PC-9 (cell line): ENCODE measurements around the gene OSCP1. TPM values are rescaled to one million over a fixed set of nuclear protein-coding genes. Genes with fewer than 3 reads are reported as not detected.

Source experiments
- BruUV-seq: library from RNA; stranded (reverse); fragments of 400-500 nt; replicated peaks from 2 replicates; lab custom pipeline; 2021; lab: Mats Ljungman, UMichigan
- CTCF ChIA-PET: fragments of 300-600 bp; sonication (Branson Sonifier 250); formaldehyde crosslinking; loops from one replicate; lab custom pipeline; 2022; ENCODE audit warnings: antibody characterized with exemption; lab: Charles Lee
- POLR2A ChIA-PET: fragments of 300-600 bp; sonication (Branson Sonifier 250); formaldehyde crosslinking; loops from one replicate; lab custom pipeline; 2022; ENCODE audit warnings: antibody characterized with exemption; ENCODE audit not compliant: unreplicated experiment; lab: Charles Lee
- DNase-seq, 2 experiments: peaks; one replicate each; pipeline versions ENCODE4 v3.0.0 to v3.0.0-alpha.2; 2015 to 2022; ENCODE audit warnings: mixed read lengths in 1 of 2
- H2AFZ ChIP-seq: fragments of 200-600 bp; sonication (generic); 2 replicates; pipeline ENCODE4 v1.8.1; 2017; ENCODE audit warnings: antibody characterized with exemption
- H3F3A ChIP-seq: fragments of 200-600 bp; sonication (generic); 2 replicates; pipeline ENCODE4 v1.8.1; 2017; ENCODE audit warnings: antibody characterized with exemption, mild to moderate bottlenecking, low read depth; ENCODE audit not compliant: insufficient read depth
- H3K27ac ChIP-seq: fragments of 200-600 bp; sonication (generic); 2 replicates; pipeline ENCODE4 v1.6.1; 2016; ENCODE audit warnings: mixed run types
- H3K27me3 ChIP-seq: fragments of 200-600 bp; sonication (generic); 2 replicates; pipeline ENCODE4 v1.6.1; 2016; ENCODE audit warnings: low read depth, mixed run types; ENCODE audit not compliant: insufficient read depth
- H3K36me3 ChIP-seq: fragments of 200-600 bp; sonication (generic); 2 replicates; pipeline ENCODE4 v1.6.1; 2016; ENCODE audit warnings: low read depth, mixed run types
- H3K4me1 ChIP-seq: fragments of 200-600 bp; sonication (generic); replicated peaks from 2 replicates; pipeline ENCODE4 v1.6.1; 2016; ENCODE audit warnings: mixed run types; ENCODE audit not compliant: insufficient read depth
- H3K4me2 ChIP-seq: fragments of 200-600 bp; sonication (generic); 2 replicates; pipeline ENCODE4 v1.6.1; 2017; ENCODE audit warnings: mixed run types
- H3K4me3 ChIP-seq: fragments of 200-600 bp; sonication (generic); 2 replicates; pipeline ENCODE4 v1.6.1; 2016; ENCODE audit warnings: mixed run types
- H3K79me2 ChIP-seq: fragments of 200-600 bp; sonication (generic); 2 replicates; pipeline ENCODE4 v1.6.1; 2017; ENCODE audit warnings: low read depth, mixed run types
- H3K9me2 ChIP-seq: fragments of 200-600 bp; sonication (generic); 2 replicates; pipeline ENCODE4 v1.8.1; 2017; ENCODE audit warnings: mild to moderate bottlenecking; ENCODE audit not compliant: insufficient read depth
- H3K9me3 ChIP-seq: fragments of 200-600 bp; sonication (generic); 2 replicates; pipeline ENCODE4 v1.8.1; 2016; ENCODE audit warnings: low read depth; ENCODE audit not compliant: insufficient read depth
- H4K20me1 ChIP-seq: fragments of 200-600 bp; sonication (generic); 2 replicates; pipeline ENCODE4 v1.8.1; 2017; ENCODE audit not compliant: insufficient read depth
- EZH2 ChIP-seq: fragments of 200-600 bp; sonication (generic); IDR thresholded peaks from 2 replicates; pipeline ENCODE4 v1.8.0; 2017; ENCODE audit warnings: antibody characterized with exemption, low read depth
- intact Hi-C: fragments of 100-400 bp; cut with micrococcal nuclease; formaldehyde crosslinking; loops from one replicate; pipeline ENCODE4 v1.10.0; 2022; ENCODE audit not compliant: unreplicated experiment
- total RNA-seq: library from RNA; stranded (reverse); gene quantifications from 2 replicates; pipeline ENCODE4 v1.2.3, GENCODE V29; 2021
- TF ChIP-seq, protein P1 (sequence below): fragments of 200-600 bp; sonication (generic); conservative IDR thresholded peaks from 2 replicates; pipeline ENCODE4 v1.6.1; 2017; ENCODE audit warnings: mixed run types, antibody characterized with exemption, mild to moderate bottlenecking, moderate library complexity

OSCP1 gene
- total RNA-seq, 1 experiment from 2014 or later: 25.7 TPM

DNA sequence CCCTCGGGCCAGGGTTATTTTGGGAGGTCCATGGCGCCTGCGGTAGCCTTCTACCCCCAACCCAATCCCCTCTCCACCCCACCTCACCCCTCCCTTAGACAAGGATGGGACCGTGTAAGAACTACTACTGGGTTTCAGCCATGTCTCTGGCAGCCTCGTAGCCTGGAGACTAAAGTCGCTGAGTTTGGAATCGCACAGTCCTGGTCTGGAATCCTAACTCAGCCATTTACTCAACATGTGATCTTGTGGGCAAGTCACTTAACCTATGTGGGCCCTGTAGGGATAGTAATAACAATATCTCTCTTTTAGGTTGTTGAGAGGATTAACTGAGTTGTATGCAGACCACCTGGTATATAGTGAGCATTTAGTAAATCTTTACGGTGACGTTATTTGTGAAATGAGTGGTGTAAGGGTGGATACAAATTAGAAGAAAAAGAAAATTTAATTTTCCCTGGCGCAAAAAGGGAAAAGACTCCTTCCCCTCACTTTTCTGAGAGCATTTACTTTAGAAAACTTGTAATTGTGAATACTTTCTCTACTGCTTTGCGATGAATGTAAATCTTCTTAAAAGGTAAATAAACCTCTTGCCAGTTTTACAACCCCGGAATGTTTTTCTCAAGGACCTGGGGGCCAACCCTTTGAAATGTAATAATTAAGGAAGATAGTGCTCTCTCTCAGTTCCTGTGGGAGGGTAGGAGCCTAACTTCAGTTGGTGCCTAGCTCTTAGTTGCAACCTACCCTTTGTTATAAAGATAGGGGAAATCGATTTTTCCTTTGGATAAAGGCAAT is 14.5 kb upstream of the OSCP1 start:
- H3K27me3 ChIP-seq: no peaks in the 10 kb centered on the region
- H3K36me3 ChIP-seq: peaks cover 21% of the 10 kb centered on the region; the same call in 1 of the 2 replicates
- peaks cover 22% of the 10 kb centered on the region for H3K79me2 ChIP-seq
- TSS peak; percentile 97 for BruUV-seq
- no peak for TF ChIP-seq EZH2
- TF ChIP-seq, protein P1, sequence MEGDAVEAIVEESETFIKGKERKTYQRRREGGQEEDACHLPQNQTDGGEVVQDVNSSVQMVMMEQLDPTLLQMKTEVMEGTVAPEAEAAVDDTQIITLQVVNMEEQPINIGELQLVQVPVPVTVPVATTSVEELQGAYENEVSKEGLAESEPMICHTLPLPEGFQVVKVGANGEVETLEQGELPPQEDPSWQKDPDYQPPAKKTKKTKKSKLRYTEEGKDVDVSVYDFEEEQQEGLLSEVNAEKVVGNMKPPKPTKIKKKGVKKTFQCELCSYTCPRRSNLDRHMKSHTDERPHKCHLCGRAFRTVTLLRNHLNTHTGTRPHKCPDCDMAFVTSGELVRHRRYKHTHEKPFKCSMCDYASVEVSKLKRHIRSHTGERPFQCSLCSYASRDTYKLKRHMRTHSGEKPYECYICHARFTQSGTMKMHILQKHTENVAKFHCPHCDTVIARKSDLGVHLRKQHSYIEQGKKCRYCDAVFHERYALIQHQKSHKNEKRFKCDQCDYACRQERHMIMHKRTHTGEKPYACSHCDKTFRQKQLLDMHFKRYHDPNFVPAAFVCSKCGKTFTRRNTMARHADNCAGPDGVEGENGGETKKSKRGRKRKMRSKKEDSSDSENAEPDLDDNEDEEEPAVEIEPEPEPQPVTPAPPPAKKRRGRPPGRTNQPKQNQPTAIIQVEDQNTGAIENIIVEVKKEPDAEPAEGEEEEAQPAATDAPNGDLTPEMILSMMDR: no peak
- H3K4me2 ChIP-seq: peak overlapping the region; percentile 90
- no peaks in the 10 kb centered on the region for H3K9me2 ChIP-seq
- H3K9me3 ChIP-seq: no peaks in the 10 kb centered on the region
- intact Hi-C loops: no loop called here
- ChIA-PET CTCF (interaction anchor here (1.9 kb wide), 1 partner anchor 122 kb away, joined by 5 read pairs; no protein-coding TSS in a partner anchor), POLR2A (interaction anchor here (0.6 to 1.0 kb wide), 7 partner anchors 22 to 1435 kb away, joined by 3 to 7 read pairs (median 4); partner anchors contain the start of gene MEAF6)
- peak overlapping the region; percentile 83 for H2AFZ ChIP-seq
- peaks cover 33% of the 10 kb centered on the region for H3K4me1 ChIP-seq
- peak overlapping the region; percentile 96 for H3K4me3 ChIP-seq
- H3K27ac ChIP-seq: peak overlapping the region; percentile 93
- no peaks in the 10 kb centered on the region for H4K20me1 ChIP-seq
- H3F3A ChIP-seq: peaks cover 18% of the 10 kb centered on the region; the same call in 1 of the 2 replicates
- peak in 1 of 2 experiments; percentile 26 for DNase-seq

- peak within 1 kb of the TSS; percentile 93 for H3K27ac ChIP-seq
- ChIA-PET POLR2A (interaction anchor here (0.6 to 1.4 kb wide), 10 partner anchors 13 to 1434 kb away, joined by 3 to 8 read pairs (median 4); partner anchors contain the start of genes MEAF6 and OSCP1), CTCF (interaction anchor here (1.9 kb wide), 1 partner anchor 121 kb away, joined by 5 read pairs; no protein-coding TSS in a partner anchor)
- no peak for TF ChIP-seq EZH2
- TF ChIP-seq, protein P1: no peak
- H3K4me1 ChIP-seq: peaks cover 33% of the 10 kb centered on the region
- peak within 1 kb of the TSS; percentile 90 for H3K4me2 ChIP-seq
- peak within 1 kb of the TSS; percentile 83 for H2AFZ ChIP-seq
- no peaks in the 10 kb centered on the region for H4K20me1 ChIP-seq
- H3K4me3 ChIP-seq: peak within 1 kb of the TSS; percentile 96
- no peaks in the 10 kb centered on the region for H3K27me3 ChIP-seq
- no peaks in the 10 kb centered on the region for H3K9me3 ChIP-seq
- H3F3A ChIP-seq: peaks cover 18% of the 10 kb centered on the region; the same call in 1 of the 2 replicates
- intact Hi-C loops: no loop called here
- no TSS peak for BruUV-seq
- DNase-seq: peak; percentile 89 to 95
- H3K9me2 ChIP-seq: no peaks in the 10 kb centered on the region
- peaks cover 23% of the 10 kb centered on the region; the same call in 1 of the 2 replicates for H3K36me3 ChIP-seq
- peaks cover 22% of the 10 kb centered on the region for H3K79me2 ChIP-seq
Measured at GRCh38 chr1:36463803-36464604, 13.8 kb upstream of the OSCP1 start, which contains the start of gene MRPS15. Gene MRPS15, minus strand, starts transcription at chr1:36464384. Its CDS starts 109 bp downstream, at chr1:36464275.

- Histone ChIP-seq H3K36me3 (peaks cover 29% of the 10 kb centered on the region; the same call in 1 of the 2 replicates), H3K4me3 (peak overlapping the region; percentile 96), H3K27me3 (no peaks in the 10 kb centered on the region), H3K27ac (peak overlapping the region; percentile 93), H3K79me2 (peaks cover 22% of the 10 kb centered on the region), H3K9me2 (no peaks in the 10 kb centered on the region), H3F3A (peaks cover 22% of the 10 kb centered on the region; the same call in 1 of the 2 replicates), H4K20me1 (no peaks in the 10 kb centered on the region), H3K4me1 (peaks cover 33% of the 10 kb centered on the region), H3K9me3 (no peaks in the 10 kb centered on the region), H2AFZ (peak overlapping the region; percentile 83), H3K4me2 (peak overlapping the region; percentile 90)
- intact Hi-C loops: no loop called here
- CTCF ChIA-PET: interaction anchor here (1.9 kb wide), 1 partner anchor 120 kb away, joined by 5 read pairs; no protein-coding TSS in a partner anchor
- TF ChIP-seq, protein P1: no peak
- no peak for TF ChIP-seq EZH2
- peak in 1 of 2 experiments; percentile 21 for DNase-seq
- POLR2A ChIA-PET: interaction anchor here (1.4 kb wide), 1 partner anchor 13 kb away, joined by 8 read pairs; the partner anchor contains the start of gene OSCP1
- BruUV-seq: no TSS peak
Measured at GRCh38 chr1:36463463-36463802, 13.2 kb upstream of the OSCP1 start.
